ENCODE data around the gene SYCE1.

Gene SYCE1

GRCh38 chr10:133511408-133511807 lies 54.0 kb downstream of the SYCE1 start:
- no peak for DNase-seq

- no peak for DNase-seq
Measured at GRCh38 chr10:133509700-133510099, 55.7 kb downstream of the SYCE1 start.
